ENCODE data around the gene CDCA7L.
"Not testable (repeated sequence)": the region's sequence is repeated elsewhere in the genome, so short reads cannot be mapped to it uniquely, and the experiment has no call there.

The CDCA7L gene

GRCh38 chr7:21953781-21954180 is 8.1 kb upstream of the CDCA7L start:
- no peak for DNase-seq (ENCODE audit: insufficient read length, low spot score)
- TF ChIP-seq POLR2A (IDR thresholded peaks at IDR 0.05; ENCODE audit: low read depth, low read length): no peak
- FAIRE-seq: peak; percentile 20

- FAIRE-seq (no peak), DNase-seq (ENCODE audit: insufficient read length, low spot score) (no peak)
Measured at GRCh38 chr7:21948887-21949540, 3.3 kb upstream of the CDCA7L start.

GRCh38 chr7:21948364-21948763 is 2.7 kb upstream of the CDCA7L start:
- TF ChIP-seq POLR2A (IDR thresholded peaks at IDR 0.05; ENCODE audit: low read depth, low read length): no peak
- DNase-seq (ENCODE audit: insufficient read length, low spot score): no peak
- no peak for FAIRE-seq

More at GRCh38 chr7:21948887-21949540, 3.3 kb upstream of the CDCA7L start:
- TF ChIP-seq POLR2A (IDR thresholded peaks at IDR 0.05; ENCODE audit: low read depth, low read length): no peak

GRCh38 chr7:21947946-21948345 is 2.2 kb upstream of the CDCA7L start:
- no peak for TF ChIP-seq POLR2A (IDR thresholded peaks at IDR 0.05; ENCODE audit: low read depth, low read length)
- no peak for DNase-seq (ENCODE audit: insufficient read length, low spot score)
- no peak for FAIRE-seq

- DNase-seq (ENCODE audit: insufficient read length, low spot score) (no peak), FAIRE-seq (no peak)
- no peak for TF ChIP-seq POLR2A (IDR thresholded peaks at IDR 0.05; ENCODE audit: low read depth, low read length)
Measured at GRCh38 chr7:21947056-21947455, 1.4 kb upstream of the CDCA7L start.

GRCh38 chr7:21946222-21946709 is 567 bp upstream of the CDCA7L start:
- no peak for TF ChIP-seq POLR2A (IDR thresholded peaks at IDR 0.05; ENCODE audit: low read depth, low read length)

GRCh38 chr7:21944616-21945453 is 864 bp downstream of the CDCA7L start:
- FAIRE-seq: no peak
- DNase-seq (ENCODE audit: insufficient read length, low spot score): no peak
- no peak for TF ChIP-seq POLR2A (IDR thresholded peaks at IDR 0.05; ENCODE audit: low read depth, low read length)

More at GRCh38 chr7:21946222-21946709, 567 bp upstream of the CDCA7L start:
- no peak for DNase-seq (ENCODE audit: insufficient read length, low spot score)
- FAIRE-seq: no peak

- DNase-seq (ENCODE audit: insufficient read length, low spot score) (no peak), FAIRE-seq (no peak)
- no peak for TF ChIP-seq POLR2A (IDR thresholded peaks at IDR 0.05; ENCODE audit: low read depth, low read length)
Measured at GRCh38 chr7:21943436-21943835, 2.3 kb downstream of the CDCA7L start.

GRCh38 chr7:21942955-21943354 is 2.7 kb downstream of the CDCA7L start:
- TF ChIP-seq POLR2A (IDR thresholded peaks at IDR 0.05; ENCODE audit: low read depth, low read length): no peak
- DNase-seq (ENCODE audit: insufficient read length, low spot score) (no peak), FAIRE-seq (no peak)

GRCh38 chr7:21941611-21942141 is 4.0 kb downstream of the CDCA7L start:
- DNase-seq (ENCODE audit: insufficient read length, low spot score): no peak
- no peak for TF ChIP-seq POLR2A (IDR thresholded peaks at IDR 0.05; ENCODE audit: low read depth, low read length)
- FAIRE-seq: peak; percentile 11

GRCh38 chr7:21939858-21940372 is 5.8 kb downstream of the CDCA7L start:
- DNase-seq (ENCODE audit: insufficient read length, low spot score): no peak
- FAIRE-seq: no peak
- TF ChIP-seq POLR2A (IDR thresholded peaks at IDR 0.05; ENCODE audit: low read depth, low read length): no peak

- DNase-seq (ENCODE audit: insufficient read length, low spot score): no peak
- TF ChIP-seq POLR2A (IDR thresholded peaks at IDR 0.05; ENCODE audit: low read depth, low read length): no peak
- no peak for FAIRE-seq
Measured at GRCh38 chr7:21939136-21939857, 6.4 kb downstream of the CDCA7L start.

GRCh38 chr7:21938463-21938862 is 7.2 kb downstream of the CDCA7L start:
- TF ChIP-seq POLR2A (IDR thresholded peaks at IDR 0.05; ENCODE audit: low read depth, low read length): no peak
- FAIRE-seq: no peak
- DNase-seq (ENCODE audit: insufficient read length, low spot score): no peak

GRCh38 chr7:21934808-21935207 is 10.9 kb downstream of the CDCA7L start:
- no peak for TF ChIP-seq POLR2A (IDR thresholded peaks at IDR 0.05; ENCODE audit: low read depth, low read length)
- no peak for DNase-seq (ENCODE audit: insufficient read length, low spot score)
- FAIRE-seq: peak; percentile 11

- not testable (repeated sequence) for FAIRE-seq; DNase-seq (ENCODE audit: insufficient read length, low spot score)
Measured at GRCh38 chr7:21933293-21933692, 12.4 kb downstream of the CDCA7L start.
